HEK293 (cell line): Measurements from ENCODE around the gene CCDC24.

ENCODE experiments used
- CTCF ChIP-seq: fragments of 450-650 bp; formaldehyde crosslinking; IDR thresholded peaks from 2 replicates; pipeline ENCODE4 v1.5.1; 2016; ENCODE audit warnings: missing biosample characterization, missing genetic modification characterization
- PRDM10 ChIP-seq: fragments of 450-650 bp; formaldehyde crosslinking; IDR thresholded peaks from 2 replicates; pipeline ENCODE4 v1.5.1; 2016; ENCODE audit warnings: missing biosample characterization, missing genetic modification characterization
- YY1 ChIP-seq: fragments of 450-650 bp; formaldehyde crosslinking; IDR thresholded peaks from 2 replicates; pipeline ENCODE4 v1.5.1; 2018; ENCODE audit warnings: missing biosample characterization, missing genetic modification characterization
- ZBTB26 ChIP-seq: fragments of 450-650 bp; formaldehyde crosslinking; optimal IDR thresholded peaks from 2 replicates; pipeline ENCODE3; 2016; ENCODE audit warnings: missing biosample characterization, mild to moderate bottlenecking, missing genetic modification characterization
- ZNF146 ChIP-seq: fragments of 450-650 bp; formaldehyde crosslinking; IDR thresholded peaks from 2 replicates; pipeline ENCODE4 v1.5.1; 2016; ENCODE audit warnings: missing biosample characterization, missing genetic modification characterization
- ZNF174 ChIP-seq: fragments of 450-650 bp; formaldehyde crosslinking; IDR thresholded peaks from 2 replicates; pipeline ENCODE4 v1.5.0; 2017; ENCODE audit warnings: missing biosample characterization, mild to moderate bottlenecking, missing genetic modification characterization
- ZNF280C ChIP-seq: fragments of 450-650 bp; formaldehyde crosslinking; IDR thresholded peaks from 2 replicates; pipeline ENCODE4 v1.5.1; 2016; ENCODE audit warnings: missing biosample characterization, missing genetic modification characterization
- ZNF704 ChIP-seq: fragments of 450-650 bp; formaldehyde crosslinking; IDR thresholded peaks from 2 replicates; pipeline ENCODE4 v1.5.1; 2016; ENCODE audit warnings: missing biosample characterization, missing genetic modification characterization
- ZSCAN23 ChIP-seq: fragments of 450-650 bp; formaldehyde crosslinking; IDR thresholded peaks from 2 replicates; pipeline ENCODE4 v1.5.1; 2016; ENCODE audit warnings: missing biosample characterization, missing genetic modification characterization
- ZSCAN30 ChIP-seq: fragments of 450-650 bp; IDR thresholded peaks from 2 replicates; pipeline ENCODE4 v1.5.1; 2018; ENCODE audit warnings: missing biosample characterization, mild to moderate bottlenecking, missing genetic modification characterization, moderate library complexity

- TF ChIP-seq ZSCAN23 (no peak), CTCF (tag by site-specific recombination) (no peak), PRDM10 (tag by site-specific recombination) (peak; percentile 47), ZSCAN30 (no peak), YY1 (tag by site-specific recombination) (no peak; the same call in 1 of the 2 replicates), ZBTB26 (tag by site-specific recombination) (no peak), ZNF280C (tag by site-specific recombination) (no peak), ZNF174 (tag by site-specific recombination) (no peak), ZNF704 (no peak), ZNF146 (tag by site-specific recombination) (no peak)
These were observed 22.0 kb upstream of the CCDC24 start for GRCh38 chr1:43969416-43969745.
